Prostate gland (tissue), 2 donors: ENCODE measurements around the gene FAM174C. TPM values are rescaled to one million over a fixed set of nuclear protein-coding genes. Genes with fewer than 3 reads are reported as not detected.

Experiments used
- DNase-seq: peaks from one replicate; pipeline ENCODE4 v3.0.0-alpha.2; 2019; ENCODE audit warnings: low spot score
- H3K27ac ChIP-seq, 2 donors: fragments of 200-600 bp; sonication (generic); 2 replicates each; pipeline ENCODE4 v1.5.1; 2017 to 2019
- H3K27me3 ChIP-seq: fragments of 200-600 bp; sonication (generic); replicated peaks from 2 replicates; pipeline ENCODE4 v1.5.1; 2019; ENCODE audit not compliant: insufficient read depth
- H3K36me3 ChIP-seq, 2 donors: fragments of 200-600 bp; sonication (generic); 1 replicate in 1 of 2; 2 replicates in 1 of 2; pipeline versions ENCODE4 v1.5.1 to v1.8.1; 2017 to 2019
- H3K4me1 ChIP-seq: fragments of 200-600 bp; sonication (generic); replicated peaks from 2 replicates; pipeline ENCODE4 v1.5.1; 2019
- H3K4me3 ChIP-seq, 2 donors: fragments of 200-600 bp; sonication (generic); 2 replicates each; pipeline ENCODE4 v1.5.1; 2017 to 2019
- H3K9me3 ChIP-seq: fragments of 200-600 bp; sonication (generic); 2 replicates; pipeline ENCODE4 v1.5.1; 2017
- CTCF ChIP-seq, 4 experiments: fragments of 200-600 bp in 2 of 4; fragments of 450-650 bp in 2 of 4; sonication (generic) in 2 of 4; IDR thresholded peaks; 1 replicate in 3 of 4; 2 replicates in 1 of 4; pipeline ENCODE4 v1.5.1; 2016 to 2019; ENCODE audit warnings: antibody characterized with exemption in 4 of 4, mild to moderate bottlenecking in 2 of 4, moderate library complexity in 2 of 4
- POLR2A ChIP-seq: fragments of 450-650 bp; IDR thresholded peaks from one replicate; pipeline ENCODE4 v1.6.1; 2016; ENCODE audit warnings: antibody characterized with exemption, mild to moderate bottlenecking
- POLR2AphosphoS5 ChIP-seq: sonication (generic); formaldehyde crosslinking; IDR thresholded peaks from one replicate; pipeline ENCODE4 v1.6.1; 2017; ENCODE audit warnings: antibody characterized with exemption
- WGBS: methylation state at CpG from one replicate; pipeline ENCODE4 v1.1.5; 2018; 5-methylcytosine and 5-hydroxymethylcytosine counted together
- intact Hi-C: fragments of 100-400 bp; cut with DNase I; formaldehyde crosslinking; loops from one replicate; pipeline ENCODE4 v1.14.2; 2022
- total RNA-seq, 2 donors: library from RNA; depleted of rRNA; stranded (reverse); fragments of >200 nt; gene quantifications; one replicate each; pipeline ENCODE4 v1.1.0, GENCODE V29; 2016

FAM174C gene
- total RNA-seq, 2 donors from 2014 or later = 95.1 to 98.7 TPM

GRCh38 chr19:1257475-1258162 lies 17.7 kb upstream of the FAM174C start:
- peaks cover 59% of the 10 kb centered on the region for H3K4me1 ChIP-seq
- no peaks in the 10 kb centered on the region for H3K9me3 ChIP-seq
- peak overlapping the region; percentile 89 to 100 for H3K27ac ChIP-seq
- no peak for DNase-seq
- H3K36me3 ChIP-seq = peaks cover 16 to 31% of the 10 kb centered on the region in 2 donors
- no peak for TF ChIP-seq POLR2AphosphoS5
- no peak for TF ChIP-seq CTCF (IDR thresholded peaks at IDR 0.05)
- TF ChIP-seq POLR2A = no peak
- H3K4me3 ChIP-seq = no peak overlapping the region
- WGBS = 48% methylated on average over 23 of the region's 23 CpGs
- H3K27me3 ChIP-seq = no peaks in the 10 kb centered on the region
- intact Hi-C loops = no loop called here

GRCh38 chr19:1258163-1258492 lies 17.2 kb upstream of the FAM174C start:
- no peak overlapping the region for H3K4me3 ChIP-seq
- H3K36me3 ChIP-seq = peaks cover 16 to 31% of the 10 kb centered on the region in 2 donors
- 49% methylated on average over 8 of the region's 8 CpGs for WGBS
- H3K27ac ChIP-seq = peak overlapping the region; percentile 89 to 100
- DNase-seq = no peak
- peaks cover 61% of the 10 kb centered on the region for H3K4me1 ChIP-seq
- H3K27me3 ChIP-seq = no peaks in the 10 kb centered on the region
- no peak for TF ChIP-seq POLR2A
- no peak for TF ChIP-seq CTCF (IDR thresholded peaks at IDR 0.05)
- no peak for TF ChIP-seq POLR2AphosphoS5
- intact Hi-C loops = no loop called here
- no peaks in the 10 kb centered on the region for H3K9me3 ChIP-seq

GRCh38 chr19:1258707-1259205 lies 16.6 kb upstream of the FAM174C start:
- intact Hi-C loops = no loop called here
- Histone ChIP-seq H3K4me3 (peak overlapping the region in 1 of 2 donors; percentile 10), H3K27ac (peak overlapping the region; percentile 89 to 100), H3K36me3 (peaks cover 16 to 31% of the 10 kb centered on the region in 2 donors), H3K4me1 (peaks cover 56% of the 10 kb centered on the region), H3K27me3 (no peaks in the 10 kb centered on the region), H3K9me3 (no peaks in the 10 kb centered on the region)
- TF ChIP-seq POLR2A (no peak), CTCF (IDR thresholded peaks at IDR 0.05) (no peak), POLR2AphosphoS5 (no peak)
- no peak for DNase-seq
- WGBS = 14% methylated on average over 15 of the region's 15 CpGs

- Histone ChIP-seq H3K27me3 (no peaks in the 10 kb centered on the region), H3K4me1 (peaks cover 51% of the 10 kb centered on the region), H3K4me3 (peak overlapping the region in 1 of 2 donors; percentile 10), H3K27ac (peak overlapping the region; percentile 89 to 100), H3K9me3 (no peaks in the 10 kb centered on the region), H3K36me3 (peaks cover 13 to 26% of the 10 kb centered on the region in 2 donors)
- TF ChIP-seq CTCF (IDR thresholded peaks at IDR 0.05) = no peak
- TF ChIP-seq POLR2AphosphoS5 = peak; percentile 55
- peak; percentile 46 for TF ChIP-seq POLR2A
- DNase-seq = peak; percentile 62
- 24% methylated on average over 17 of the region's 17 CpGs for WGBS
- intact Hi-C loops = no loop called here
Measured at GRCh38 chr19:1259206-1259875, 16.0 kb upstream of the FAM174C start.
